Gastrocnemius medialis (tissue), 4 donors: ENCODE measurements around the gene RPL12.

Source experiments
- POLR2A ChIP-seq, 2 donors: fragments of 450-650 bp; IDR thresholded peaks; one replicate each; pipeline ENCODE4 v1.6.1; 2017; ENCODE audit warnings: antibody characterized with exemption in 2 of 2, mild to moderate bottlenecking in 2 of 2, moderate library complexity in 2 of 2
- TF ChIP-seq, protein P1 (sequence below), 5 experiments: fragments of 450-650 bp in 3 of 5; fragments of 200-600 bp in 2 of 5; sonication (generic) in 2 of 5; IDR thresholded peaks in 4 of 5; conservative IDR thresholded peaks in 1 of 5; 1 replicate in 4 of 5; 2 replicates in 1 of 5; pipeline ENCODE4 v1.5.1; 2016 to 2019; ENCODE audit warnings: antibody characterized with exemption in 5 of 5, mild to moderate bottlenecking in 3 of 5, moderate library complexity in 3 of 5

DNA sequence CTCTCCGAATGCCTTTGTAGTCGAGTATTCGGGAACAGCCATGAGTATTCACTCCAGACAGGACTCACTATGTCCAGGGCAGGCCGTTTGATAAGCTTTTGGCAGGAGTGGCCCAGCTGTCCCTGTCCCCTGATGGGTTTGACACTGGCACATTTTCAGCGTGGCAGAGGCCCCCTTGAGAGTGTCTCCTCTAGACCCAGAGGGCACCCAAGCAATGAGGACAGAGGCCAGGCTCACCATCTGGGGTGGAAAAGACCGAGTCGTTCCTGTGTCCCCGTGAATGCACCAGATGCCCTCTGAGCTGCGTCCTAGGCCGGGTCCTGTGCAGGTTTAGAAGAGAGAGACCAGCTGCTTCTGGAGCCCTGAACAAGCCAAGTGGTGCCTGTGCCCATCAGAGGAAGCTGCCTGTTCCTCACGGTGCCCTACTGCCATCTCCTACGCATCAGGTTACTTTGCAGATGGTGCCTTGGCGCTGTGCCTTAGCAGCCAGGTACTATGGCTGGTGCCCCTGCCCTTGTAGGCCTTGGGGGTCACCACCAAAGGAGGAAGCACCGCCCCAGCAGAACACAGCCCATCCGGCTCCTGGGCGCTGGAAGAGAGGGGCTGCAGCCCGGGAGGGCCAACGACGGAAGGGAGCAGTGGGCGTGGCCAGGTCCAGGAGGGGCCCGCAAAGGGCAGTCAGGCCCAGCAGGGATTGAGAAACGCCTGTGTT is 42.5 kb upstream of the RPL12 start:
- TF ChIP-seq POLR2A (IDR thresholded peaks at IDR 0.05), result no peak
- TF ChIP-seq, protein P1, sequence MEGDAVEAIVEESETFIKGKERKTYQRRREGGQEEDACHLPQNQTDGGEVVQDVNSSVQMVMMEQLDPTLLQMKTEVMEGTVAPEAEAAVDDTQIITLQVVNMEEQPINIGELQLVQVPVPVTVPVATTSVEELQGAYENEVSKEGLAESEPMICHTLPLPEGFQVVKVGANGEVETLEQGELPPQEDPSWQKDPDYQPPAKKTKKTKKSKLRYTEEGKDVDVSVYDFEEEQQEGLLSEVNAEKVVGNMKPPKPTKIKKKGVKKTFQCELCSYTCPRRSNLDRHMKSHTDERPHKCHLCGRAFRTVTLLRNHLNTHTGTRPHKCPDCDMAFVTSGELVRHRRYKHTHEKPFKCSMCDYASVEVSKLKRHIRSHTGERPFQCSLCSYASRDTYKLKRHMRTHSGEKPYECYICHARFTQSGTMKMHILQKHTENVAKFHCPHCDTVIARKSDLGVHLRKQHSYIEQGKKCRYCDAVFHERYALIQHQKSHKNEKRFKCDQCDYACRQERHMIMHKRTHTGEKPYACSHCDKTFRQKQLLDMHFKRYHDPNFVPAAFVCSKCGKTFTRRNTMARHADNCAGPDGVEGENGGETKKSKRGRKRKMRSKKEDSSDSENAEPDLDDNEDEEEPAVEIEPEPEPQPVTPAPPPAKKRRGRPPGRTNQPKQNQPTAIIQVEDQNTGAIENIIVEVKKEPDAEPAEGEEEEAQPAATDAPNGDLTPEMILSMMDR (IDR thresholded peaks at IDR 0.05 in 4 of 5, conservative IDR thresholded peaks at IDR 0.05 in 1 of 5), result no peak
